Cerebellar cortex (tissue), 1 donor: ENCODE results near the gene DYNLRB2.
A peak's percentile ranks its signal among the peaks of the same experiment; 100 is the strongest.

Source experiments
- DNase-seq: peaks from one replicate; pipeline ENCODE4 v3.0.0-alpha.2; 2015; ENCODE audit warnings: low spot score

DYNLRB2 gene

GRCh38 chr16:80552277-80552676, 11.5 kb downstream of the DYNLRB2 start:
- no peak for DNase-seq

GRCh38 chr16:80554033-80554432, 13.2 kb downstream of the DYNLRB2 start:
- peak; percentile 98 for DNase-seq

GRCh38 chr16:80556481-80556880, 15.7 kb downstream of the DYNLRB2 start:
- peak; percentile 55 for DNase-seq

GRCh38 chr16:80557037-80557436, 16.2 kb downstream of the DYNLRB2 start:
- DNase-seq = peak; percentile 54

- peak; percentile 60 for DNase-seq
These were observed 18.6 kb downstream of the DYNLRB2 start for GRCh38 chr16:80559369-80559768.

GRCh38 chr16:80563066-80563465, 22.3 kb downstream of the DYNLRB2 start:
- peak; percentile 95 for DNase-seq

- DNase-seq = no peak
These were observed 23.6 kb downstream of the DYNLRB2 start for GRCh38 chr16:80564394-80564793.

- no peak for DNase-seq
These were observed 28.8 kb downstream of the DYNLRB2 start for GRCh38 chr16:80569440-80570105.

GRCh38 chr16:80570106-80570478, 29.3 kb downstream of the DYNLRB2 start:
- no peak for DNase-seq

- DNase-seq = no peak
These were observed 32.9 kb downstream of the DYNLRB2 start for GRCh38 chr16:80573700-80574120.

- no peak for DNase-seq
These were observed 35.6 kb downstream of the DYNLRB2 start for GRCh38 chr16:80576343-80576912.

GRCh38 chr16:80577485-80578280, 36.9 kb downstream of the DYNLRB2 start:
- peak; percentile 98 for DNase-seq

GRCh38 chr16:80580109-80580832, 39.5 kb downstream of the DYNLRB2 start:
- DNase-seq = no peak

GRCh38 chr16:80583466-80583865, 42.7 kb downstream of the DYNLRB2 start:
- no peak for DNase-seq

GRCh38 chr16:80585764-80586163, 45.0 kb downstream of the DYNLRB2 start:
- no peak for DNase-seq

- no peak for DNase-seq
These were observed 45.7 kb downstream of the DYNLRB2 start for GRCh38 chr16:80586476-80586875.

GRCh38 chr16:80587071-80587470, 46.3 kb downstream of the DYNLRB2 start:
- no peak for DNase-seq

- no peak for DNase-seq
These were observed 50.5 kb downstream of the DYNLRB2 start for GRCh38 chr16:80591071-80591915.

GRCh38 chr16:80592273-80592672, 51.5 kb downstream of the DYNLRB2 start:
- DNase-seq = no peak

GRCh38 chr16:80594756-80595155, 54.0 kb downstream of the DYNLRB2 start:
- no peak for DNase-seq

- DNase-seq = no peak
These were observed 55.9 kb downstream of the DYNLRB2 start for GRCh38 chr16:80596507-80597207.
